ENCODE results near the gene MAP1A. TPM values are rescaled to one million over a fixed set of nuclear protein-coding genes. Genes with fewer than 3 reads are reported as not detected.

MAP1A gene
- total and polyA plus RNA-seq, 12 donors, result 3.4 to 139 (median 45.5) TPM

DNA sequence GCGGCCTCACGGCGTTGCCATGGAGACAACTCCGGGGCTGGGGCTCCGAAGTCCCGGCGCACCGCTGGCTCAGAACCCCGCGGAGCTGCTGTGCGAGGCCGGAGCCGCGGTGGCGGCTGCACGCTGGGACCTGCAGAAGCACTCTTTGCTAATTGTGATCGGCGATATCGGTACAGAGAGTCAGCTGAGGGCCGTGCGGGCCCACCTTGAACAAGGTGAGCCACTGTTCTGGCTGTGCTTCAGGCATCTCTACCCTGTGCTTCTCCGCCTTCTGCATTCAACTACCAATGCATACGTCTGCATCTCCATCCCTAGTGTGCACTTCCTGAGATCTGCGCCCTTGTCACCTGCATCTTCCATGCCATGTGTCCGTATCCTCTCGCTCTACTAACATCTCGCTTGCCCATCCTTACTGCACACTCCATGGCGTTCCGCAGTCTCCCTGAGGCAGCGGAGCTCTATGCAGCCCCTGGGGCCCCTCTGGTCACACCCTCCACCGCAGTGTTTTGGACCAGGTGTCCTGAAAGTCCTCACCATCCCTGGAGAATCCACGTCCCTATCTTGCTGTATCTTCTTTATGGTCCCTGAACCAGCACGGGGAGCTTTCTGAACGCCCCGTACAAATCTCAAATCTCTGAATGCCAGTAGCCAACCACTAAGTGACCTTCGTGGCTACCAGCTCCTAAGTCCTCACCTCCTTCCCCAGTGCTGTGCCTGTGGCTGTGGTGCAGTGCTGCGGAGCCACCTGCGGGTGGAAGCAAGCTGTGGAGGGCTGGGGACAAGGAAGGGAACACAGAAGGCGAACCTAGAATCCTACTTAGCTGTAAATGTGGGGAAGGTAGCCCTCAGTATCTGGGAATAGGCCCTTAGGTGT is 6.2 kb upstream of the MAP1A start:
- H3K9me3 ChIP-seq, result no peaks in the 10 kb centered on the region
- H3K36me3 ChIP-seq, result no peaks in the 10 kb centered on the region
- H3K27me3 ChIP-seq, result peaks cover 0 to 6% (median 0%) of the 10 kb centered on the region in 7 donors
- intact Hi-C loops (cut with DNase I), result loop anchor here in 5 of 10 donors (2.0 to 10.0 kb wide), 4 partner anchors 18 to 136 kb away; partner anchors contain the start of genes TP53BP1 (in 4 of the 5), TUBGCP4 (in 1 of the 5) and ZSCAN29 (in 1 of the 5)
- WGBS, 2 donors, result 6 to 7% methylated on average over 39 of the region's 39 CpGs
- H3K4me1 ChIP-seq, result peaks cover 16 to 71% (median 47%) of the 10 kb centered on the region in 9 donors
- TF ChIP-seq, protein P1, sequence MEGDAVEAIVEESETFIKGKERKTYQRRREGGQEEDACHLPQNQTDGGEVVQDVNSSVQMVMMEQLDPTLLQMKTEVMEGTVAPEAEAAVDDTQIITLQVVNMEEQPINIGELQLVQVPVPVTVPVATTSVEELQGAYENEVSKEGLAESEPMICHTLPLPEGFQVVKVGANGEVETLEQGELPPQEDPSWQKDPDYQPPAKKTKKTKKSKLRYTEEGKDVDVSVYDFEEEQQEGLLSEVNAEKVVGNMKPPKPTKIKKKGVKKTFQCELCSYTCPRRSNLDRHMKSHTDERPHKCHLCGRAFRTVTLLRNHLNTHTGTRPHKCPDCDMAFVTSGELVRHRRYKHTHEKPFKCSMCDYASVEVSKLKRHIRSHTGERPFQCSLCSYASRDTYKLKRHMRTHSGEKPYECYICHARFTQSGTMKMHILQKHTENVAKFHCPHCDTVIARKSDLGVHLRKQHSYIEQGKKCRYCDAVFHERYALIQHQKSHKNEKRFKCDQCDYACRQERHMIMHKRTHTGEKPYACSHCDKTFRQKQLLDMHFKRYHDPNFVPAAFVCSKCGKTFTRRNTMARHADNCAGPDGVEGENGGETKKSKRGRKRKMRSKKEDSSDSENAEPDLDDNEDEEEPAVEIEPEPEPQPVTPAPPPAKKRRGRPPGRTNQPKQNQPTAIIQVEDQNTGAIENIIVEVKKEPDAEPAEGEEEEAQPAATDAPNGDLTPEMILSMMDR (IDR thresholded peaks at IDR 0.05), result peak in 3 of 9 donors; percentile 22 to 44 (median 33)
- peak overlapping the region; percentile 2 to 74 (median 64) for H3K4me3 ChIP-seq
- ATAC-seq (peak in 1 of 8 donors; percentile 37), DNase-seq (peak in 1 of 2 donors; percentile 26)
- H3K27ac ChIP-seq, result peak overlapping the region in 7 of 10 donors; percentile 13 to 92 (median 87)

DNA sequence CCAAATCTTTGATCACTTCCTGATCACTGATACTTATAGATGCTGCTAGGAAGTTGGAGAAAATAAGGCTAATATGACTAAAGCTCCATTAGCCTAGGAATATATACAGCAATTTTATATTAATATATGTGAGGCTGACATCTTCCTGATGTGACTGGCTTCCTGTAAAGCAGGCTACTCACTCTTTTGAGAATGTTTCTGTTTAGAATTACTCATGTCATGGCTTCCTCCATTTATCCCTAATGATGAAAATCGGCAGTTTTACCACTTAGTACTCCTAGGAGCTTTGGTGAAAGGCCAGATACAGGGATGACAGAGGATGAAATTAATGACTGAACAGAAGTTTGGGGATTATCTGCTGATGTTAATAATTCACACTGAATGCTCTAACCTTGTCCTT is 3.9 kb upstream of the MAP1A start:
- no peak for DNase-seq
- Histone ChIP-seq H3K27me3 (peaks cover 0 to 29% (median 0%) of the 10 kb centered on the region in 7 donors), H3K4me3 (no peak overlapping the region), H3K9me3 (no peaks in the 10 kb centered on the region), H3K36me3 (no peaks in the 10 kb centered on the region), H3K27ac (peak overlapping the region in 9 of 10 donors; percentile 2 to 89 (median 49)), H3K4me1 (peaks cover 14 to 84% (median 53%) of the 10 kb centered on the region in 9 donors)
- ATAC-seq, result no peak
- TF ChIP-seq, protein P1 (IDR thresholded peaks at IDR 0.05), result no peak
- intact Hi-C loops (cut with DNase I), result loop anchor here in 3 of 10 donors (5.0 to 10.0 kb wide), 3 partner anchors 69 to 139 kb away; partner anchors contain the start of genes TUBGCP4 (in 1 of the 3) and ZSCAN29 (in 1 of the 3)
- WGBS, 2 donors, result 61 to 63% methylated on average over 1 of the region's 1 CpG

DNA sequence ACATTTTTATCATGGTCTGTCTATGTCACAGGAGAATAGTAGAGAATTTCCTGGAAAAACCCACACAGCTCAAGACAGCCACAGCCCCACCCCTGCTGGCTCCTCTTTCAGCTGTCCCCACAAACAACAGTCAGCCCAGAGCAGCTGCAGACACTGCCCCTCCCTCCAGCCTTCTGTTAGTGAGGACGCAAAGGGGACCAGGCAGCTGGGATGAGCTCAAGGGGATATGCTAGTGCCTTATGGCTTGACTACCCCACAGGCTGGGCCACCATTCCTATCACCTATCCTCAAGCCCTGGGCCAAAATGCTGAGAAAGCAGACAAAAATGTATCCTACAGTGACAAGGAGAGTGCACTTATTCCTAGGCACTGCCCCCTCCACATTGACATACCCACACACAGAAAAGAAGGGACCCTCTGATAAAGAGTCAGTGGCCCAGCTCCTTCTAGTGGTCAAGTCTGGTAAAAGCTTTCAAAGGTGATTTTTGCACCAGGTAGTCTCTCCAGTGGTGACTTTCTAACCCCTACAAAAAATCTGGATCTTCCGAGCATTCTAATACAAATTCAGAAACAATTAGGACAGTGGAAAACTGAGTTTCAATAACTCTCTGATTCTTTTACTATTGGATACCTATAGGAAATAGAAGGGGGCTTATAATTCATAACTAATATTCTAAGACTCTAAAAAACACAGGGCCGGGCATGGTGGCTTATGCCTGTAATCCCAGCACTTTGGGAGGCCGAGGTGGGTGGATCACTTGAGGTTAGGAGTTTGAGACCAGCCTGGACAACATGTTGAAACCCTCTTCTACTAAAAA is 3.0 kb upstream of the MAP1A start:
- no peaks in the 10 kb centered on the region for H3K36me3 ChIP-seq
- DNase-seq, result peak; percentile 59 to 76
- WGBS, 2 donors, result 57 to 59% methylated on average over 4 of the region's 4 CpGs
- H3K9me3 ChIP-seq, result no peaks in the 10 kb centered on the region
- H3K27ac ChIP-seq, result peak overlapping the region in 7 of 10 donors; percentile 47 to 89 (median 66)
- intact Hi-C loops (cut with DNase I), result loop anchor here in 5 of 10 donors (5.0 to 10.0 kb wide), 4 partner anchors 32 to 140 kb away; partner anchors contain the start of genes TUBGCP4 (in 1 of the 5) and ZSCAN29 (in 1 of the 5)
- TF ChIP-seq, protein P1 (IDR thresholded peaks at IDR 0.05), result peak in 8 of 9 donors; percentile 15 to 62 (median 55)
- peaks cover 0 to 35% (median 0%) of the 10 kb centered on the region in 7 donors for H3K27me3 ChIP-seq
- peak in 2 of 8 donors; percentile 13 for ATAC-seq
- H3K4me1 ChIP-seq, result peaks cover 9 to 84% (median 51%) of the 10 kb centered on the region in 9 donors
- no peak overlapping the region for H3K4me3 ChIP-seq

All from heart right ventricle (tissue), 16 donors.